GDM1 (cell line): ENCODE results near the gene METTL16.

Experiments
- DNase-seq: peaks from one replicate; lab custom pipeline; 2025; lab: John Stamatoyannopoulos, UW

The METTL16 gene

GRCh38 chr17:2395258-2396181, 116.2 kb downstream of the METTL16 start:
- no peak for DNase-seq

GRCh38 chr17:2394775-2395201, 116.9 kb downstream of the METTL16 start:
- DNase-seq = no peak

GRCh38 chr17:2393954-2394749, 117.5 kb downstream of the METTL16 start:
- no peak for DNase-seq

GRCh38 chr17:2393174-2393953, 118.3 kb downstream of the METTL16 start:
- peak; percentile 86 for DNase-seq

GRCh38 chr17:2392252-2393173, 119.2 kb downstream of the METTL16 start:
- DNase-seq = peak; percentile 96

GRCh38 chr17:2391597-2392251, 120.0 kb downstream of the METTL16 start:
- no peak for DNase-seq

GRCh38 chr17:2390199-2390836, 121.4 kb downstream of the METTL16 start:
- DNase-seq = no peak

- DNase-seq = no peak
Measured at GRCh38 chr17:2388683-2389055, 123.0 kb downstream of the METTL16 start.

- DNase-seq = no peak
Measured at GRCh38 chr17:2388020-2388682, 123.5 kb downstream of the METTL16 start.

GRCh38 chr17:2387086-2388019, 124.3 kb downstream of the METTL16 start:
- no peak for DNase-seq

- no peak for DNase-seq
Measured at GRCh38 chr17:2386400-2387085, 125.1 kb downstream of the METTL16 start.

GRCh38 chr17:2385240-2386210, 126.2 kb downstream of the METTL16 start:
- DNase-seq = no peak

GRCh38 chr17:2384439-2385127, 127.1 kb downstream of the METTL16 start:
- DNase-seq = no peak

- no peak for DNase-seq
Measured at GRCh38 chr17:2383628-2384167, 128.0 kb downstream of the METTL16 start.

- no peak for DNase-seq
Measured at GRCh38 chr17:2380950-2381649, 130.6 kb downstream of the METTL16 start.
